Fibroblast of upper back skin (primary cell): ENCODE measurements around the gene TRIM74.
"Not testable (repeated sequence)": the region's sequence is repeated elsewhere in the genome, so short reads cannot be mapped to it uniquely, and the experiment has no call there.

Source experiments
- DNase-seq: peaks from one replicate; pipeline ENCODE4 v3.0.0-alpha.2; 2013

Gene TRIM74

GRCh38 chr7:72968980-72969516 is at the start of gene TRIM74:
TSS of gene TRIM74 (minus strand) at chr7:72969466. CDS start at chr7:72966157, 3,309 bp downstream.
- not testable (repeated sequence) for DNase-seq

GRCh38 chr7:73006491-73006890 is 37.2 kb upstream of the TRIM74 start:
- not testable (repeated sequence) for DNase-seq

GRCh38 chr7:73005693-73006447 is 36.6 kb upstream of the TRIM74 start:
- DNase-seq, result peak; percentile 80

- DNase-seq, result not testable (repeated sequence)
Measured at GRCh38 chr7:73005356-73005692, 36.1 kb upstream of the TRIM74 start.

- DNase-seq, result not testable (repeated sequence)
Measured at GRCh38 chr7:72997887-72998468, 28.7 kb upstream of the TRIM74 start.

GRCh38 chr7:72997447-72997846 is 28.2 kb upstream of the TRIM74 start:
- not testable (repeated sequence) for DNase-seq

- not testable (repeated sequence) for DNase-seq
Measured at GRCh38 chr7:72995484-72995883, 26.2 kb upstream of the TRIM74 start.

GRCh38 chr7:72990146-72990913 is 21.1 kb upstream of the TRIM74 start:
- DNase-seq, result not testable (repeated sequence)

GRCh38 chr7:72982084-72982483 is 12.8 kb upstream of the TRIM74 start:
- DNase-seq, result not testable (repeated sequence)

- DNase-seq, result not testable (repeated sequence)
Measured at GRCh38 chr7:72980382-72980781, 11.1 kb upstream of the TRIM74 start.

- not testable (repeated sequence) for DNase-seq
Measured at GRCh38 chr7:72976434-72976833, 7.2 kb upstream of the TRIM74 start.

- DNase-seq, result not testable (repeated sequence)
Measured at GRCh38 chr7:72975656-72976286, 6.5 kb upstream of the TRIM74 start.

- not testable (repeated sequence) for DNase-seq
Measured at GRCh38 chr7:72974781-72975180, 5.5 kb upstream of the TRIM74 start.

GRCh38 chr7:72971505-72971904 is 2.2 kb upstream of the TRIM74 start:
- not testable (repeated sequence) for DNase-seq

- not testable (repeated sequence) for DNase-seq
Measured at GRCh38 chr7:72969688-72970087, 422 bp upstream of the TRIM74 start.

- not testable (repeated sequence) for DNase-seq
Measured at GRCh38 chr7:72966892-72967291, 2.4 kb downstream of the TRIM74 start.

GRCh38 chr7:72965186-72965975 is 3.9 kb downstream of the TRIM74 start:
- DNase-seq, result not testable (repeated sequence)

- DNase-seq, result not testable (repeated sequence)
Measured at GRCh38 chr7:72963056-72963455, 6.2 kb downstream of the TRIM74 start.

GRCh38 chr7:72961346-72961650 is 8.0 kb downstream of the TRIM74 start:
- DNase-seq, result not testable (repeated sequence)

GRCh38 chr7:72960626-72961345 is 8.5 kb downstream of the TRIM74 start:
- not testable (repeated sequence) for DNase-seq

GRCh38 chr7:72960029-72960428 is 9.2 kb downstream of the TRIM74 start:
- not testable (repeated sequence) for DNase-seq
